NCI-H748 treated with DMSO at 0.1 percent for 48 hours (cell line): ENCODE results near the gene ARSI.

ENCODE experiments used
- DNase-seq: peaks from one replicate; lab custom pipeline; 2025; lab: John Stamatoyannopoulos, UW

The ARSI gene

GRCh38 chr5:150326707-150327106 is 24.0 kb upstream of the ARSI start:
- no peak for DNase-seq

DNA sequence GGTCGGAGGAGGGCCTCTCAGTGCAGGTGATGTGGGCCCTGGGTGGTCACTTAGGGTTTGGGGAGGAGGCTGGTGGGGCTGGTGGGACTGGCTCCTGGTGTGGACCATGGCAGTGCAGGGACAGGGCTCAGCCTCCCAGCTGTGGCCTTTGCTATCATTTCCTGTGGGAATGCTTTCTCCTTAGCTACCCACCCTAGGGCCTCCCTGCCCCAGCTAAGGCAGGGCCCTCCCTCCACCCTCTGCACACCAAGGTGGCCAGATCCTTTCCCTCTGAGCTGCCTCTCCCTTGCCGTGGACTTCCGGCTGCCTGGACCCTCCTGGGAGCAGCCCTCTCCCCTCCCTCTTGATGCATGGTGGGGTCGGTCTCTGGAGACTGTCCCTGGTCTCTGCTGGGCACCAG is 22.7 kb upstream of the ARSI start:
- DNase-seq: no peak

GRCh38 chr5:150323819-150324218 is 21.1 kb upstream of the ARSI start:
- DNase-seq: no peak

DNA sequence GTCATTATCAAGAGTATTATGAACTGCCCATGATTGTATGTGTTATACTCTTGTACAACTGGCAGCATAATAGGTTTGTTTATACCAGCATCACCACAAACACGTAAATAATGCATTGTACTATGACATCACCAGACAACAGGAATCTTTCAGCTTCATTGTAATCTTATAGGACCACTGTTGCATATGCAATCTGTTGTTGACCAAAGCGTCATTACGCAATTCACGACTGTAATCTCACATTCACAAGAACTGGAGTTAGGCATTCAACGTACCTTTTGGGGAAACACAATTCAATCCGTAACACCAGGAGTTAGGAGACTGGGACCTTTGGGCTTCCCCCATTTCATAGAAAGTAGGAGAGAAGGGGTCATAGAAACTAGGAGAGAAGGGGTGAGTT is 20.4 kb upstream of the ARSI start:
- no peak for DNase-seq

- DNase-seq: no peak
Observed at GRCh38 chr5:150322202-150322601, 19.5 kb upstream of the ARSI start.

- DNase-seq: no peak
Observed at GRCh38 chr5:150321784-150322183, 19.1 kb upstream of the ARSI start.

- no peak for DNase-seq
Observed at GRCh38 chr5:150321211-150321610, 18.5 kb upstream of the ARSI start.

- no peak for DNase-seq
Observed at GRCh38 chr5:150320044-150320613, 17.4 kb upstream of the ARSI start.

GRCh38 chr5:150319484-150319790 is 16.7 kb upstream of the ARSI start:
- no peak for DNase-seq

GRCh38 chr5:150318613-150319483 is 16.1 kb upstream of the ARSI start:
- no peak for DNase-seq

GRCh38 chr5:150317048-150318003 is 14.6 kb upstream of the ARSI start:
- DNase-seq: no peak

- no peak for DNase-seq
Observed at GRCh38 chr5:150316320-150316719, 13.6 kb upstream of the ARSI start.

DNA sequence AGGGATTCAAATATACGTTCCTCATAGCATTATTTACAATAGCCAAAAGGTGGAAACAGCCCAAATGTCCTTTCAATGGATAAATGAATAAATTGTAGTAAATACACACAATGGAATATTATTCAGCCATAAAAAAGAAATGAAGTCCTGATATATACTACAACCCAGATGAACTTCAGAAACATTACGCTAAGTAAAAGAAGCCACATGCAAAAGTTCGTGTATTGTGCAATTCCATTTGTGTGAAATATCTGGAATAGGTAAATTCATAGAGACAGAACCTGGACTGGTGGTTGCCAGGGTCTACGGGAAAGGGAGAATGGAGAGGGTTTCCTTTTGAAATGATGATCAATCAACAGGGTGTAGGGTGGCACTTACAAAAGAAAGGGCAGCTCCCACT is 12.5 kb upstream of the ARSI start:
- DNase-seq: no peak

GRCh38 chr5:150313921-150314716 is 11.4 kb upstream of the ARSI start:
- DNase-seq: no peak

GRCh38 chr5:150313501-150313900 is 10.8 kb upstream of the ARSI start:
- no peak for DNase-seq

GRCh38 chr5:150312518-150312917 is 9.8 kb upstream of the ARSI start:
- DNase-seq: no peak

DNA sequence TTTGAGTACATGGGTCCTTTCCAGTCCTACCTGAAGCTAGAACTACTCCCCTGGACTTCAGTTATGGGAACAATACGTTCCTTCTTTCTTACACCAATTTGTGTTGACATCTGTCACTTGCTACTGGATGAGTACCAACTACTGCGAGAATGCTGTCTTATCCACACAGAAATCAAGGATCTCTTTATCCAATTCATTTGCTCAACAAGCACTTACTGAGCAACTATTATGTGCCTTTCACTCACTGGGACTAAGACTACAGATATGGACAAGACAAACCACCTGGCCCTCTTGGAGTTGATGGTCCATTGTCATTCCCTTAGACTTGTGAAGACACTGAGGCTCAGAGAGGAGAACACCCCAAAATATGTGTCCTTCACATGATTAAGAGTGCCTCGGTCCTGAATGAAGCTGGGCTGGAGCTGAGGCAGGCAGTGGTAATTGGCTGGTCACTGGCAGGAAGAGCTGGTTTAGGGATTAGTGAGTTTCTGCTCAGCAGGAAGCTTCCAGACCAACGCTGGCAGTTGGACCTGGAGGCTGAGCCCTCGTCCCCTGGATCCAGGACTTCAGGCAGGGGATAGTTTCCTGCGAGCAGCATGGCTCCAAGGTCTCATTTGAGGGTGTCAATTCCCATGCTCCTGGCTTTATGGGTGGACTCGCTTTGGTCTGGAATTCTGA is 8.4 kb upstream of the ARSI start:
- DNase-seq: no peak

DNA sequence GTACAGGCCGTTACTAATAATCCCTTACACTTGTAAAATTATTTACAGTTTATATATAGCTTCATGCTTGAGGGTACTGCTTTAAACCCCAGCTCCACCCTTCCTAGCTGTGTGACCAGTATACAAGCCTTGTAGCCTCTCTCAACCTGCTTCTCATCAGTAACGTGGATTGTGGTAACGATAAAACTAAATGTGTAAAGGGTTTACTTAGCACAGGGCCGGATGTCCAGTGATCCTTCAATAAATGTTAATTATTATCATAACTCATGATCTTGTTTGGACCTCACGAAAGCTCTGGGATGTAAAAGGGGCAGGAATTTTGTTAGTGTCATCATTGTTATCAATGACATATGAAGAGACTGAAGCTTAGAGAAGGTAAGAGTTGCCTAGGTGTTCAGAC is 7.5 kb upstream of the ARSI start:
- no peak for DNase-seq

GRCh38 chr5:150309886-150310239 is 7.2 kb upstream of the ARSI start:
- DNase-seq: no peak

- no peak for DNase-seq
Observed at GRCh38 chr5:150309101-150309885, 6.6 kb upstream of the ARSI start.
